Mucosa of descending colon (tissue), 3 donors: Measurements from ENCODE around the gene NEDD9. TPM values are rescaled to one million over a fixed set of nuclear protein-coding genes. Genes with fewer than 3 reads are reported as not detected.

Experiments
- ATAC-seq: fragments of 200-7000 bp; cut with Tn5 transposase; one replicate; pipeline ENCODE4 v1.9.1; 2020; ENCODE audit warnings: mild to moderate bottlenecking, moderate library complexity
- DNase-seq, 3 donors: peaks; one replicate each; pipeline ENCODE4 v3.0.0-alpha.2; 2020
- H3K36me3 ChIP-seq: fragments of 200-600 bp; one replicate; pipeline ENCODE4 v1.8.0; 2021; ENCODE audit warnings: low read depth, mild to moderate bottlenecking
- H3K4me1 ChIP-seq: fragments of 200-600 bp; one replicate; pipeline ENCODE4 v1.8.0; 2021; ENCODE audit warnings: low read depth, mild to moderate bottlenecking
- H3K4me3 ChIP-seq: fragments of 200-600 bp; one replicate; pipeline ENCODE4 v1.8.0; 2021; ENCODE audit warnings: mild to moderate bottlenecking
- H3K9me3 ChIP-seq: fragments of 200-600 bp; one replicate; pipeline ENCODE4 v1.8.0; 2021; ENCODE audit warnings: mild to moderate bottlenecking
- intact Hi-C, 2 donors: fragments of 100-400 bp; cut with DNase I in 1 of 2; cut with micrococcal nuclease in 1 of 2; formaldehyde crosslinking; loops; one replicate each; pipeline versions ENCODE4 v1.11.0 to v1.11.1; 2022; cut with DNase I, micrococcal nuclease
- total RNA-seq, 3 donors: library from RNA; stranded (reverse); fragmentation: NEBNext Ultra II Directional in 2 of 3; extraction: Animal tissue kit (Norgen Biotek cat#: 25700) in 2 of 3; gene quantifications; one replicate each; pipeline versions ENCODE4 v1.2.1 to v1.2.4, GENCODE V29; 2021 to 2023
- TF ChIP-seq, protein P1 (sequence below): fragments of 200-600 bp; IDR thresholded peaks from one replicate; pipeline ENCODE4 v1.8.0; 2022; ENCODE audit warnings: antibody characterized with exemption, mild to moderate bottlenecking
- donor health status: DM: no; HTN: no; CAD: no; lungs with moderate emphysema.
- donor health status: DM: no; HTN: no; CAD: no.
- donor health status: DM: no; HTN: yes; CAD: no.

The NEDD9 gene
- total RNA-seq, 3 donors from 2014 or later, result 41.4 to 66.6 (median 62.1) TPM

- no peak overlapping the region for H3K4me3 ChIP-seq
- H3K4me1 ChIP-seq, result peaks cover 18% of the 10 kb centered on the region
- DNase-seq (peak in 2 of 3 donors; percentile 44 to 49), ATAC-seq (peak; percentile 70)
- no peaks in the 10 kb centered on the region for H3K36me3 ChIP-seq
- intact Hi-C loops, result no loop called here
- TF ChIP-seq, protein P1, sequence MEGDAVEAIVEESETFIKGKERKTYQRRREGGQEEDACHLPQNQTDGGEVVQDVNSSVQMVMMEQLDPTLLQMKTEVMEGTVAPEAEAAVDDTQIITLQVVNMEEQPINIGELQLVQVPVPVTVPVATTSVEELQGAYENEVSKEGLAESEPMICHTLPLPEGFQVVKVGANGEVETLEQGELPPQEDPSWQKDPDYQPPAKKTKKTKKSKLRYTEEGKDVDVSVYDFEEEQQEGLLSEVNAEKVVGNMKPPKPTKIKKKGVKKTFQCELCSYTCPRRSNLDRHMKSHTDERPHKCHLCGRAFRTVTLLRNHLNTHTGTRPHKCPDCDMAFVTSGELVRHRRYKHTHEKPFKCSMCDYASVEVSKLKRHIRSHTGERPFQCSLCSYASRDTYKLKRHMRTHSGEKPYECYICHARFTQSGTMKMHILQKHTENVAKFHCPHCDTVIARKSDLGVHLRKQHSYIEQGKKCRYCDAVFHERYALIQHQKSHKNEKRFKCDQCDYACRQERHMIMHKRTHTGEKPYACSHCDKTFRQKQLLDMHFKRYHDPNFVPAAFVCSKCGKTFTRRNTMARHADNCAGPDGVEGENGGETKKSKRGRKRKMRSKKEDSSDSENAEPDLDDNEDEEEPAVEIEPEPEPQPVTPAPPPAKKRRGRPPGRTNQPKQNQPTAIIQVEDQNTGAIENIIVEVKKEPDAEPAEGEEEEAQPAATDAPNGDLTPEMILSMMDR, result no peak
- H3K9me3 ChIP-seq, result no peaks in the 10 kb centered on the region
Observed at GRCh38 chr6:11258260-11259237, 26.1 kb upstream of the NEDD9 start.

GRCh38 chr6:11255610-11256009 lies 23.1 kb upstream of the NEDD9 start:
- Histone ChIP-seq H3K4me1 (peaks cover 21% of the 10 kb centered on the region), H3K9me3 (no peaks in the 10 kb centered on the region), H3K36me3 (no peaks in the 10 kb centered on the region), H3K4me3 (no peak overlapping the region)
- no peak for ATAC-seq
- no peak for DNase-seq
- intact Hi-C loops, result no loop called here
- TF ChIP-seq, protein P1, result no peak

DNA sequence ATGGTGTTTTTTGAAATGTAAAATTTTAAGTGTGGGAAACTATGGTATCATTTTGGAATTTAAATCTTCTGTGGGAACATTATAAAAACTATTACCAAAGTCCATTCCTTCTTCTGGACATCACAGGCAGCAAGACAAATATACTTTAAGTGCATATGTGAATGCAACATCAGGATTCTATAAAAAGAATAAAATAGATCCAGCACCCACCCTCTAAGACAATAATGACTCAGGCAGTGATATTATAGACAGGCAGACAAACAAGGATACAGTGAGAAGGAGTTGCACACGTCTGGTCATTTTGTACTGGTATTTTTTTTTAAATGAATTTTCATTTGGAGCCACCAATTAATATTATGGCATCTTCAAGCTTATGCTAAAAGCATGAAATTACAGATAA lies 21.1 kb upstream of the NEDD9 start:
- TF ChIP-seq, protein P1, result no peak
- H3K4me1 ChIP-seq, result peaks cover 14% of the 10 kb centered on the region
- no peaks in the 10 kb centered on the region for H3K36me3 ChIP-seq
- H3K9me3 ChIP-seq, result peaks cover 4% of the 10 kb centered on the region
- ATAC-seq (peak; percentile 77), DNase-seq (no peak)
- no peak overlapping the region for H3K4me3 ChIP-seq
- intact Hi-C loops, result no loop called here

DNA sequence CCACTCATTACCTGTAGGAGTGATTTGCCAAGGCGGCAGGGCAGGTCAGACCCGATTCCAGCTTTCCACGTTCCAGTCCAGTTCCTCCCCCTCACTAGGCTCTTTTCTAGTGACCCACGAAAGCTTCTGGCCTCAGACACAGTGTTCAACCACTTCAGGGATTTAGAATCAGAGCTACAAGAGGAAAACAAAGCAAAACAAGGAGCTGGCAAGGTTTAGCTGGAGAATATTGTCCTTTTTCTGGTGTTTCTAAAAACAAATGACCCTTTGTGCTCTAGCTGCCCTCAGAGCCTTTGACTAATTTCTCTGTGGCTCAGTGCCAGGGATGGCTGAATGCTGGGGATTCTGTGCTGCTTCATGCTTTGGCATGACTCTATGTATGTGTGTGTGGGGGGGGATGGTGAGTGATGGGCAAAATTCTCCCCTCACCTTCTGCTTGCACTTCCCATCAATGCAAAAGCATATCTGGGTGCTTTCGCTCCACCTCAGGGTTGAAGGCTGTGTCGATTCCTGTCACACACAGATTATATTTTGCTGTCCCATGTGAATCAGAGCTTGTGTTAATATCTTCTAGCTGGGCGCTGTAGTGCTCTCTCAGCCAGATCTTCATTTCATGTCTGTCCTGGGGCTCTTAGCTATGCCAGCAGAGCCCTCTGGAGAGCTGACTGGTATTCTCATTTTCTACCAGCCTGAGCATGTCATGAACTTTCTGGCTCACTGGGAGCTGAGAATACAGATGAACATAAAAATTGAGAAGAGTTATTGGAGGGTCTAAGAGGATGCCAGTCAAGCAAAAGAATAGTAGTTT lies 19.3 kb upstream of the NEDD9 start:
- Histone ChIP-seq H3K4me3 (no peak overlapping the region), H3K4me1 (peaks cover 7% of the 10 kb centered on the region), H3K9me3 (peaks cover 4% of the 10 kb centered on the region), H3K36me3 (no peaks in the 10 kb centered on the region)
- DNase-seq (no peak), ATAC-seq (peak; percentile 52)
- TF ChIP-seq, protein P1, result no peak
- intact Hi-C loops, result no loop called here

GRCh38 chr6:11250108-11250507 lies 17.6 kb upstream of the NEDD9 start:
- TF ChIP-seq, protein P1, result no peak
- Histone ChIP-seq H3K4me1 (peaks cover 7% of the 10 kb centered on the region), H3K4me3 (no peak overlapping the region), H3K36me3 (no peaks in the 10 kb centered on the region), H3K9me3 (peaks cover 4% of the 10 kb centered on the region)
- DNase-seq (no peak), ATAC-seq (no peak)
- intact Hi-C loops, result no loop called here
